GM21737 (cell line): ENCODE measurements around the gene ZNF570.
A peak's percentile ranks its signal among the peaks of the same experiment; 100 is the strongest.

Experiments
- ATAC-seq: cut with Tn5 transposase; IDR thresholded peaks from one replicate; pipeline ENCODE4 v1.9.1; 2021; ENCODE audit warnings: mild to moderate bottlenecking, moderate library complexity; ENCODE audit not compliant: unreplicated experiment

ZNF570 gene

DNA sequence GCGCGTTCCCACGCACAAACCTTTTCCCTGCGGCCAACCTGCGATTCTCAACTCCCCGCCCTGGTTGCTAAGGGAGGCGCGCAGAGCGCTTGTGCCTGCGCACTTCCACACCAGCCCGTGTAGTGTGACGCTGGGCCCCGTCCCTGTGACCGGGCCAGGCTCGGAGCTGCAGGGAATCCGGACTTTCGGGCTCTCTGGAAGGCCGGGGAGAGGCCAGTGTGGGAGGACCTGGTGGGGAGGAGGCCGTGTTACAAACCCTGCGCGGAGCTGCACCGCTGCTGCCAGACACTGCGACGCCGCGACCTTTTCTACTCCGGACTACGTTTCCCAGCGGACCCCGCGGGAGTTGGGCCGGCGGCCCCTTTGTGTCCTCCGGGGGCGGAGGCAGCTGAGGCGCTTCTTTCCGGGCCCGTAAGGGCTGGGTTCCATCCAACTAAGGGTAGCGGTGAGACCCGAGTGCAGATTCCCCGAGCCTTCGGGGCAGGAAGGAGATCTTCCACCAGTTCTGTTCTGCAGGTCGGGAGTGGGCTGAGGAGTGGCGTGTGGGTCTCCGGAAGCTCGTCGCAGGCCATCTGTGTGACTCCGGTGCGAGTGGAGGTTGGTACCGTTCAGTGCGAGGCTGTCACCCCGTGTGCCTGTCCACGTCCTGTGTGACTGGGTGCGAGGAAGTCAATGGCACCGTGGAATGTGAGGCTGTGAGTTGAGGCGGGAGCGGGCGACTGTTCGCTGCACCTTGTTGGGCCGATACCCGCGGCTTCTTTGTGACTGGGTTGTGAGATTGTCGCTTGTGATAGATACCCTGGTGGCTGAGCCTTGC is at the start of gene ZNF570:
ZNF570 (plus strand) TSS at position 396 of the 817 bp plus-strand sequence. CDS start 999 bp downstream, outside the sequence.
- ATAC-seq = peak; percentile 53

DNA sequence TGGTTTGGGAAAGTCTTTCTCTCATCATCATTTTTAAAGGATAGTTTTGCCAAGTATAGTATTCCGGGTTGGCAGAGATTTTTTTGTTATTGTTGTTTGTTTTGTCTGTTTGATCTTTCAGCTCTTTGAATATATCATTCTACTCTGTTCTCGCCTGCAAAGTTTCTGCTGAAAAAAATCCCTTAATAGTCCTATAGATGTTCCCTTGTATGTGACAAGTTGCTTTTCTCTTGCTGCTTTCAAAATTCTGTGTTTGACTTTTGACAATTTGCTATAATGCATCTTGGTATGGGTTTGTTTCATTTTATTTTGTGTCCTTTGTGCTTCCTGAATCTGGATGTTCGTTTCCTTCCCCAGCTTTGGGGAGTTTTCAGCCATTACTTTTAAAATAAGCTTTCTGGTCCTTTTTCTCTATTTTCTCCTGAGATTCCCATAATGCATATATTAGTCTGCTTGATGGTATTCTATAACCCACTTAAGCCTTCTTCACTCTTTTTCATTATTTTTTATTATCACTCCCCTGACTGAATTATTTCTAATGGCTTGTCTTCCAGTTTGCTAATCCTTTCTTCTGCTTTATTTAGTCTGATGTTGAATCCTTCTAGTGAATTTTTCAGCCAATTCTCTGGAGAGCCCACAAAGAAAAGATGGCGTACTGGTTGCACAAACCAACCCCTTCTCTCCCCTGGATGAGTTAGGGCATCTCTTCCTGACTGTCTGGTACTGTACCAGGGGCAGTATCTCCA is 16.5 kb upstream of the ZNF570 start:
- no peak for ATAC-seq

DNA sequence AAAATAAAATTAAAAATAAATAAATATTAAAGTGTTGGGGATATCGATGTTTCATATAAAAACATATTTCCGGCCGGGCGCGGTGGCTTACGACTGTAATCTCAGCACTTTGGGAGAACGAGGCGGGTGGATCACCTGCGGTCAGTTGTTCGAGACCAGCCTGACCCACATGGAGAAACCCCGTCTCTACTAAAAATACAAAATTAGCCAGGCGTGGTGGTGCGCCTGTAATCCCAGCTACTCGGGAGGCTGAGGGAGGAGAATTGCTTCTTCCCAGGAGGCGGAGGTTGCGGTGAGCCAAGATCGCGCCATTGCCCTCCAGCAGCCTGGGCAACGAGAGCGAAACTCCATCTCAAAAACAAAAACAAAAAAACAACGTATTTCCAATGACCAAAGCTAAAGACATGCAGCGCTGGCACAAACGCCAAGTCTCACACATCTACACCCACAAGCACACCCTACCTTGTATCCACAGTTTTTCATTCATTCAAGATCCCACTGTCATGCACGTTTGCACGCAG is 2.8 kb upstream of the ZNF570 start:
- ATAC-seq = no peak

DNA sequence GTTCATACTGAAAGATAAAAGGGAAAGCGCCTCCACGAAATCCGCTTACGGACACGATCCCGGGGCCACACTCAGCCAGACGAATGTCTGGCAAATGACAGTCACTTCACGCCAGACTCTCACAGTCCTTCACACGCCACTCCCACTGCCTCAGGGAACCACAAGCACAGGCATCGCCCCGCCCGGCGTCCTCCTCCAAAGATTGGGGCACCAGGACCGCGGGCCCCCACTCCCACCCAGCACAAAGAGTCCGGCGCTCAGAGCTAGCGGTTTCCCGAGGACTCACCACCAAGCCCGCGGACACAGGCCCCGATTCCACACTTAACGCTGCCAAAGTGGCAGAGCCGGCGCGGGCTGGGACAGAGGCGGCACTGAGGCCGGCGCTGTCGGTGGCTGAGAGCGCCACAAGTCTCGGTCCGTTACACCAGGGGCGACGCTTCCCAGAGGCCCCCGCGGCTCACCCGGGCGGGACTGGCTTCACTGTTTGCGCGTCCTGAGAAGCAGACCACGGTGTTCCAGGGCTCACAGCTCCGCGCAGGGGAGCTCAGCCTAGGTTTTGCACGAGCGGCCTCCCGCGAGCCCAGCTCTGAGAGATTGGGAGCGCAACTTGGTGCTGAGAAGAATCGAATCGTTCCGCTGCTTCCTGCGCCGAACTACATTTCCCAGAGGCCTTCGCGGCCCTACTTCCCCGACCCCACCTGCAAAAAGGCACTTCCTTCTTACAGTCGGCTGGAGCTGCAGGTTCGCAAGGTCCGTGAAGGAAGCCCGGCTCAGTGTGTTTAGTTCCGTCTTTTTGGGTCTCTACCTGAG is 2.2 kb upstream of the ZNF570 start, which contains the start of gene ZNF569:
ZNF569 (minus strand) TSS at position 647 of the 810 bp plus-strand sequence. CDS start 22,523 bp downstream, outside the sequence.
- peak; percentile 62 for ATAC-seq

DNA sequence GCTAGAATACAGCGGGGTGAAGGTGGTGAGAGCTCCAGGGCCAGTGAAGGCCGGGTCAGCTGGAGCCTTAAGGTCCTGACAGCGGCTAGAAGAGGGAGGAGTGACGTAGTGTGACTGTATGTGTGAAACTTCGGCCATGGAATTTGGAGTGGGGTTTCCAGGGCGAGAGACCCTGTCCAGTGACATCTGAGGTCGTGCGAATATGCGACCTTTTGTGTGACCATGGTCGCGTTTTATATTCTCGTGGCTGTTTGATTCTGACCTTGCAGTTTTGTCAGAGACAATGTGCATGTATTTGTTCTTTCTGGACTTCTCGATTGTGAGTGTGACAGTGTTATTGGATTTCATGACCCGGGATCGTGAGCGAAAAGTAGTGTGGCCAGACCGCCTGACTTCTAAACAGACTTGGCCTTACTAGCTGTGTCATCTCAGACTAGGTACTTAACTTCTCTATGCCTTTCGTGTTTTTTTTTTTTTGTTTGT is 1.5 kb upstream of the ZNF570 start:
- ATAC-seq = no peak

DNA sequence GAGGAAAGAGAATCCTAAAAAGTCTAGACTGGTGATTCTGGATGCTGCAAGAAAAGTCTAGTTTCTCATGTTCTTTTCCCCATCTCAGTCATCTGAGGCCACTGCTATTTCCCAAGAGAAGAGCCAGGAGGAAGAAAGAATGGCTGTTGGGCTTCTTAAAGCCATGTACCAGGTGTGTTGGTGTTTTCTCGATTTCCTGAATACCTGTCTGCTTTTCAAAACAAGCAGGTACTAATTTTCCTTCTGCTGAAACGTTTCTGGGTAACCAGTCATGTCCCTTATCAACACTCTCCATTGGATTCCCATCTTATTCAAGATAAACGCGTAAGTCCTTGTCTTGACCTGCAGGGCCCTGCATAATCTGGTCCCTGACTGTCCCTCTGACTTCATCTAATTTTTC is 1.1 kb downstream of the ZNF570 start:
- no peak for ATAC-seq

DNA sequence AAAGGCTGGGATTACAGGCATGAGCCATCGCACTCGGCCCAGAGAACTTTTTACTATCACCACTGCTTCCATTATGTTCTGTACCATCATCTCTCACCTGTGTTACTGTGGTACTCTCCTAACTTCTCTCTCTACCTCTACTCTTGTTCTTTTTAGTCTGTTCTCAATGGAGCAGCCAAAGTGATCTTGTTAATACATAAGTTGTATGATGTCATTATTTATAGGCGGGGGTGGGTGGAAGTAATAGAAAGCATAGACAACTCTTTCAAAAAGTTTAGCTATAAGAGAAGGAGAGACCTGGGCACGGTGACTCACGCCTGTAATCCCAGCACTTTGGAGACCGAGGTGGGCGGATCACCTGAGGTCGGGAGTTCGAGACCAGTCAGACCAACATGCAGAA is 3.0 kb downstream of the ZNF570 start:
- no peak for ATAC-seq

DNA sequence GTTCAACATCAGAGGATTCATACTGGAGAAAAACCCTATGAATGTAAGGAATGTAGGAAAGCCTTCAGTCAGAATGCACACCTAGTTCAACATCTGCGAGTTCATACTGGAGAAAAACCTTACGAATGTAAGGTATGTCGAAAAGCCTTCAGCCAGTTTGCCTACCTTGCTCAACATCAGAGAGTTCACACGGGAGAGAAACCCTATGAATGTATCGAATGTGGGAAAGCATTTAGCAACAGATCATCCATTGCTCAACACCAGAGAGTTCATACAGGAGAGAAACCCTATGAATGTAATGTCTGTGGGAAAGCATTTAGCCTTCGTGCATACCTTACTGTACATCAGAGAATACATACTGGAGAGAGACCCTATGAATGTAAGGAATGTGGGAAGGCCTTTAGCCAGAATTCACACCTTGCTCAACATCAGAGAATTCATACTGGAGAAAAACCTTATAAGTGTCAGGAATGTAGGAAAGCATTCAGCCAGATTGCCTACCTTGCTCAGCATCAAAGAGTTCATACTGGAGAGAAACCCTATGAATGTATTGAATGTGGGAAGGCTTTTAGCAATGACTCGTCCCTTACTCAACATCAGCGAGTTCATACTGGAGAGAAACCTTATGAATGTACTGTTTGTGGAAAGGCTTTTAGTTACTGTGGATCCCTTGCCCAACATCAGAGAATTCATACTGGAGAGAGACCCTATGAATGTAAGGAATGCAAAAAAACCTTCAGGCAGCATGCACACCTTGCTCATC is 15.4 kb downstream of the ZNF570 start:
- no peak for ATAC-seq

DNA sequence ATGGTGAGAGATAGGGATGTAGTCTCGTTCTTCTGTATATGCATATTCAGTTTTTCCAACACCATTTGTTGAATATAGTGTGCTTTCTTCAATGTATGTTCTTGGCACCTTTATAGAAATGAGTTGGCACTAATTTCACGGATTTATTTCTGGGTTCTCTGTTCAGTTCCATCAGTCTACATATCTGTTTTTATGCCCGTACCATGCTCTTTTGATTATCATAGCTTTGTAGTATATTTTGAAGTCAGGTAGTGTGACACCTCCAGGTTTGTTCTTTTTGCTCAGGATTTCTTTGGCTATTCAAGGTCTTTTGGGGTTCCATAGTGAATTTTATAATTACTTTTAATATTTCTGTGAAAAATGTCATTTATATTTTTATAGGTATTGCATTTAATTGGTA is 23.1 kb downstream of the ZNF570 start:
- ATAC-seq = no peak

DNA sequence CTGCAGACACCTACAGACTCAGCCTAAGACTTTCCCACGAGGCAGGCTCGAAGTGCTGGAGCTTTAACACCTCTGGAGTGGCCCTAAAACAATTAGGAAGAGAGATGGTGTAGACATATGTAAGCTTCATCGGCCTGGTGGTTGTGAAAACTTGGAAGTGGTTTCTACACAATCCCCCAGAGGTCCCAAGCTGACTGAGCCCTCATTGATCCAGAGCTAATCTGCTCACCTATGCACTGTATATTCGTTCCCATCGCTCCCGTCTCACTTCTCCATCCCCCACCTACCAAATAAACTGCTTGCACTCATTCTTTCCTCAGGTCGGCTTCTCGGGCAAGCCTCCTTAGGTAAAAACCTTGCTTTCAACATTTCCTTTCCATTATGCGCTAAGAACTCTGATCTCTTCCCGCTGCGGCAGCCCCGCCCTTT is 36.8 kb downstream of the ZNF570 start:
- ATAC-seq = peak; percentile 27

DNA sequence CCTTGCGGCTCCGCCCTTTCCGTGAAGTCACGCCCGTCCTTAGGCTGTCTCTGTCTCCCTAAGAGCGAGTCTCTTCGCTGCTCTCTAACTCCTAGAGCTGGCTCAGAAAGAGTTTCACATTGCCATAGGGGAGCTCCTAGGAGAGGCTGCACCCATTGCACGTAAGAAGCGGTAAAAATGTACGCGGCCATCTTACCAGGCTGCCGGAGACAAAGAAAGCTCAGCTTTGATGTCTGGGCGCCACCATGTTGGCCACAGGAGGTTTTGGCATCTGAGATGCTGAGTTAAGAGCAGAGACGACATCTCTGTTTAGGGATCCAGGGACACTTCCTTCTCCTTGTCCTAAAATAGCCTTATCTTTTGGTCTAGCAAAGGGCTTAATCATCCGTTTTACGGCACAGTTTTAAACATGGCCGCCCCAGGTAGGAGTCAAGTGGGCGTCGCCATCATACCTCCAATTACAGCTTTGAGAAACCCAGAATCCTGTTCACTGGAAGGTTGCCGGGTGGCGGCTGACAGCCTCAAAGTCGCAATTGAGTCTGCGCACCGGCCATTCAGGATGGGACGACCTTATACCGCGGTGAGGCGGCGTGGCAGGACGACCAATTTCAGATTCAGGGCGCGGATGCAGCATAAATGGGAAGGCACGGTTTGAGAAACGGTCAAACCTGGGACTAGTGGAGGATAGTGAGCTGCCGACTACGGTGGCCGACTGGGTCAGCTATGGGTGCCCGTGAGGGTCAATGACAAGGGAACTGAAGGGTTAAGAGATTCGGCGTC is 37.4 kb downstream of the ZNF570 start, which contains the start of gene ZNF793:
ZNF793 (plus strand) TSS at position 553 of the 780 bp plus-strand sequence. CDS start 16,501 bp downstream, outside the sequence.
- peak; percentile 67 for ATAC-seq

DNA sequence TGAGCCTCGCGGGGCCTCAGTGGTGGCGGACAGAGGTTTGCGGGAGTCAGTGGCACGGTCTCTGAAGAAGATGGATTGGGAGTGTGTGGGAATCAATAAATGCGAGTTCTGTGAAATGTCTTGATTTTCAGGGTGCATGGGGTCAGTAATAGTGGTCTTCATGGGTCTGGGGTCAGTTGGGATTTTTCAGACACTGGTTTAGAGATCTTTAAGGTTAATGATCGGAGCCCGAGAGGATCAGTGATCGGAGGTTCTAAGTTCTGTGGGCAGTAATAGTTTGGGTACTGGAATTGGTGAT is 38.0 kb downstream of the ZNF570 start:
- ATAC-seq = no peak

DNA sequence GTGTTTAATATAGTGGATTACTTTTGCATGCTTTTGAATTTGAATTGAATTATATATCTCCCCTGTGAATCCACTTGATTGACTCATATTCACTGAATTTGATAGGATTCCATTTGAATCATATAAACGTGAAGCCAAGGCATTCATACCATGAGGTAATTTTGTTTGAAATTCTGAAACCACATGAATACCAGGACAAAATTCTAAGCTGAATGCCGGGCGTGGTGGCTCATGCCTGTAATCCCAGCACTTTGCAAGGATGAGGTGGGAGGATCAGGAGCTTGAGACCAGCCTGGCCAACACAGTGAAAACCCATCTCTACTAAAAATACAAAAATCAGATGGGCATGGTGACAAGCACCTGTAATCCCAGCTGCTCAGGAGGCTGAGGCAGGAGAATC is 42.0 kb downstream of the ZNF570 start:
- ATAC-seq = no peak

DNA sequence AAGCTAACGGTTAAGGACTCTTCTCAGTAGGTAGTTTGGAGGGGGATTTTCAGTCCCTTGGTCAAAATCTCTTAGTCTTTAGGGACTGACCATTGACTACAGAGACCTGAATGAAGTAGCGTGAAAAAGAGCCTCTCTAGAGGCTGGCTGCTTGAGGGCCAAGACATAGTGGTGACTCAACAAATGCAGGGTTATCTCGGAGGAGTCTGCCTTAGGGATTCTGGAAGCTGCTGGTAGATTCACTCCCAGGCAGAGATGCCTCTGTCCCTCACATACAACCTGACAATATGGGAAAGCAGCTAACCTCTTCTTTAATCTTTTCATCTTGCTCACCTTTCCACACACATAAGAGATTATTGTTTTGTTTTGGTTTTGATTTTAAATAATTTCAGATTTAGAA is 42.7 kb downstream of the ZNF570 start:
- ATAC-seq = no peak

DNA sequence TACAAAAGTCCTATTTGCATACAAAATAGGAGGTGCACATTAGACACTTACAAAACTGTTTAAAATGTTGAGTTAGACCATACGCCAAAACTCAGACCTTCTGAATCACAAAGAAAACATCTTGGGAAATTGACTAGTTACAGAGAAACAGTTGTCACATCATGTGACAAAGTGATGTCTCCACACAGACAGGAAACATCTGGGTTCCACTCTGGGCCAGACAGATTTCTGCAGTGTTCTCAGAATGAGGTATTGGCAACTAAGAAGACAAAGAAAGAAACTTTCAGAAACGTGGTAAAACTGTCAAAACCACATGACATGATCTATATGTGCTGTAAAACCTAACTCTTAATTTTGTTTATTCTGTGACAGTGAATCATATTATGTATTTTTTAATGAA is 44.2 kb downstream of the ZNF570 start:
- no peak for ATAC-seq

DNA sequence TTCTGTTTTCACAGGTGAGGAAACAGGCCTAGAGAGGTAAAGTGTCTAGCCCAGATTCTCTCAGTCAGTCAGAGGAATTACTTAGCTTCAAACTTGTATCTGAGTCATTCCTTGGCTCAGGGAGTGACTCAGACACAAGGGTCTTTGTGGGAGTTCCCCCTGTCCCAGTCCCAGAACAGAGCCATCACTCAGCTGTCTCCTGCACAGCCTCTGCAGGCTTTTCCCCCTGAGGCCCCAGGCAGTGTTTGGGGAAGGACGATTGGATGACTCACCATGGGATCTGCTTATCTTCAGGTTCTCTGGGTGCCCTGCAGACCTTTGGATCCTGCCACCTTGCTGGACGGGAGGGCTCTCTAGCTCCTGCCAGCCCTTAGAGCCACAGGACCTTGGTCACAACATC is 50.7 kb downstream of the ZNF570 start:
- no peak for ATAC-seq

DNA sequence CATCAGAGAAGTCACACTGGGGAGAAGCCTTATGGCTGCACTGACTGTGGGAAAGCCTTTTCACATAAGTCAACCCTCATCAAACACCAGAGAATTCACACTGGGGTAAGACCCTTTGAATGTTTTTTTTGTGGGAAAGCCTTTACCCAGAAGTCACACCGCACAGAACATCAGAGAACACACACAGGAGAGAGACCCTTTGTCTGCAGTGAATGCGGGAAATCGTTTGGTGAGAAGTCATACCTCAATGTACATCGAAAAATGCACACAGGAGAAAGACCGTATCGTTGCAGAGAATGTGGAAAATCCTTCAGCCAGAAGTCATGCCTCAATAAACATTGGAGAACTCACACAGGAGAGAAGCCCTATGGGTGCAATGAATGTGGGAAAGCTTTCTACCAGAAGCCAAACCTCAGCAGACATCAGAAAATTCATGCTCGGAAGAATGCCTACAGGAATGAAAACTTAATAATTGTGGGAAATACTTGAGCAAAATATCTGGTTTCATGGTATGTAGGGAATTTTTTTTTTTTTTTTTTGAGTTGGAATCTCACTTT is 68.3 kb downstream of the ZNF570 start:
- ATAC-seq = no peak
